SKM-1 treated with dmso at 0.1 percent for 144 hours (cell line): ENCODE measurements around the gene INPP5D.
"Not testable (repeated sequence)": the region's sequence is repeated elsewhere in the genome, so short reads cannot be mapped to it uniquely, and the experiment has no call there.

ENCODE experiments used
- DNase-seq: peaks from one replicate; lab custom pipeline; 2025; ENCODE audit not compliant: unreplicated experiment; lab: John Stamatoyannopoulos, UW

The INPP5D gene

GRCh38 chr2:233052517-233052916, 7.6 kb upstream of the INPP5D start:
- not testable (repeated sequence) for DNase-seq

GRCh38 chr2:233053928-233054784, 6.0 kb upstream of the INPP5D start:
- DNase-seq = peak; percentile 28

DNA sequence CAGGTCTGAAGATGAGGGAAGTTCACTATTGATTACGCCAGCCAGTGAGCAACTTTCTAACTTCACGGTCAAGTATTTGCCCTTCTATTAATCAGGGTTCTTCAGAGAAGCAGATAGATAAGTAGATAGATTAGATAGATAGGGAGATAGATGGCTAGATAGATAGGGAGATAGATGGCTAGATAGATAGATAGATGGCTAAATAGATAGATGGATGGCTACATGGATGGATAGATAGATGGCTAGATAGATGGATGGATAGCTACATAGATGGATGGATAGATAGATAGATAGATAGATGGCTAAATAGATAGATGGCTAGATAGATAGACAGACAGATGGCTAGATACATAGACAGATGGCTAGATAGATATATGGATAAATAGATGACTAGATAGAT, 4.8 kb upstream of the INPP5D start:
- DNase-seq = no peak

GRCh38 chr2:233056961-233057605, 3.1 kb upstream of the INPP5D start:
- no peak for DNase-seq

GRCh38 chr2:233058717-233059546, 1.2 kb upstream of the INPP5D start:
- no peak for DNase-seq

GRCh38 chr2:233059547-233059796, 670 bp upstream of the INPP5D start:
- no peak for DNase-seq

GRCh38 chr2:233060501-233060979, 398 bp downstream of the INPP5D start:
- no peak for DNase-seq

DNA sequence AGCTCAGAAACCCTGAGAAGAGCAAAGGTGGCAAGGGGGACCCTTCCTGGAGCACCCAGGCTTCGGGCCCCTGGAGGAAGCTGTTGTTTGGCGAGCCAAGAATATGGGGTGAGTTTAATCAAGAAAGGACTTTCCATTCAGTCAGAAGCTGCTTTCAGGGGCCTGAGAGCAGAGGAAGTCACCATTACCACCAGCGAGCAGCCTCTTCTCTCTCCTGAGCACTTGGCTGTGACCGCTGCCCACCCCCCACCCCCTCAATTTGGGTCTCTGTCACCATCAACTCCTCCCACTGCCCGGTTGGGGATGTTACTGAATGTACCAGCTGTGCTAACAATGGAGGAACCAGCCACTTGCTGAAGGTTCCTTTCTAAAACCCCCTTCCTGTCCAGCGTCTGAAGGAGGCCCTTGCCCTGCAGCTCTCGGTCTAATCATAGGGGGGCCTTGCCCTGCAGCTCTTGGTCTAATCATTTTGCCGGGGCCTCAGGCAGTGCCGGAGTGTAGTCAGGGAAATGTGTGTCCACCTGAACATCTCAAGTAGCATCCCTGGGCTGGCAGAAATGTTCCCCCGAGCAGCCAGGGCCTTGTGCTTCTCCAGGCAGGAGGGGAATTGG, 943 bp downstream of the INPP5D start:
- DNase-seq = peak; percentile 22

GRCh38 chr2:233061591-233062450, 1.7 kb downstream of the INPP5D start:
- DNase-seq = peak; percentile 25

DNA sequence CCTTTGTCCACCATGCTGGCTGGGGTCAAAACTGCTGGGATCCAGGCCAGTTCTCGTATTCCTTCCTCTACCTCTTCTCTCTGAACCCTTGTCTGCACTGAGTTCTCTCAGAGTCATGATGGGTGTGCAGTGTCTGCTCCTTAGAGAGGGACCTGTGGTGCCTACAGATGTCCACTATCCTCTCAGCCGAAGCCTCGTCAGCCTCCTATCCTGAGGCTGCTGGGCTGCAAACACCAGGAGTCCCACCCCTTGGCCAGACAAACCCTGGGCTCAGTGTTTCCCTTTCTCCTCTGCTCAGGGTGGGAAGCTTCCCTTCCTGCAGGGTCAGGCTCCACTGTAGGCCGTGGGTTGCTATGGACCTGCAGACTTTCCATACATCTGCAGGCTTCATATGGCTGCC, 2.3 kb downstream of the INPP5D start:
- no peak for DNase-seq

GRCh38 chr2:233062946-233063268, 2.8 kb downstream of the INPP5D start:
- DNase-seq = no peak

DNA sequence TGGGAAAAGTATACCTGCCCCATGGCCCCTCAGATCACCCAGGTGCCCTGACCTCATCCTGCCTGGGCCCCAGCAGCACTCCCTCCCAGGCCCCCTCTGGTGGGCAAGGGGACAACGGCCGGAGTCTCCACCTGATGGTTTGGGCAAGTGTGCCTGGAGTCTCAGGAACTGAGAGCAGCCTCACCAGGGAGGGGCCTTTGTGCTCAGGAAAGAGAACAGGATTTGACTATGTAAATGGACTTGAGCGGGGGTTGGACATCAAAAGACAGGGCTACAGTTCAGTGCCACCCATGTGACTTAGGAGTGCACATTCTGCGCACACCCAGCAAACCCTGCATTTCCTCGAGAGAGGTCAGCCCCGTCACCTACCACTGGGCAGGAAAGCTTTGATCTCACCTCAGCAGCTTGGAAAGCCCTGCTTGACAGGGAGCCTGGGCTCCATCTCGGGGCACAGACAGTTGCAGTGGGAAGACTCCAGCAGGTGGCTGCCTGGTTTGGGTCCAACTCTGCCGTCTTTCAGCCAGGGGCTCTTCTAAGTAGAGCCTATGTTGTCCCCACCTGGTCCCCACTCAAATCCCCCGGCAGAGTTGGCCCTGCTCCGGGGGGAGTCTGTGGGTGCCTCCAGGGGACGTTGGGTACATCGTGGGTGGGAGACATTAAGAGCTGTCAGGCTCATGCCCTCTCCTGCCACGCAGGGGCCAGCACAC, 3.3 kb downstream of the INPP5D start:
- DNase-seq = no peak

DNA sequence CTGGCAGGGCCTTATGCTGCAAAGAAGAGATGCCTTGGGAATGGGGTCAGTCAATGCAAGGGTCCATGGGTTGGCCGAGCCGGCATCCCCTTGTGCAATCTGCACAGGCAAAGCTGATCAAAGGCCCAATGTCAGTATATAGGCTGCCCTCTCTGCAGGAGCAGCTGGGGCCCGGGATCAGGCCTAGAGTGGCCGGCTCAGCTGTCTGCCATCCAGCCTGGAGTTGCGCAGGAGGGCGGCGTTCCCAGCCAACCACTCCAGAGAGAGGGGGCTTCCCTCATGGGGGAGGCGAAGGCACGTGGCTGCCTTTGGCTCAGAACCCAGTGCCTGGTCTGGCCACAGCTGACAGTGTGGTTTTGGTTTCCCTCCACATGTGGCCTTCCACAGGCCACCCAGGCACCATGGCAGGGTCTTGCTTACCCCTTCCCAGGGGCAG, 3.9 kb downstream of the INPP5D start:
- no peak for DNase-seq

DNA sequence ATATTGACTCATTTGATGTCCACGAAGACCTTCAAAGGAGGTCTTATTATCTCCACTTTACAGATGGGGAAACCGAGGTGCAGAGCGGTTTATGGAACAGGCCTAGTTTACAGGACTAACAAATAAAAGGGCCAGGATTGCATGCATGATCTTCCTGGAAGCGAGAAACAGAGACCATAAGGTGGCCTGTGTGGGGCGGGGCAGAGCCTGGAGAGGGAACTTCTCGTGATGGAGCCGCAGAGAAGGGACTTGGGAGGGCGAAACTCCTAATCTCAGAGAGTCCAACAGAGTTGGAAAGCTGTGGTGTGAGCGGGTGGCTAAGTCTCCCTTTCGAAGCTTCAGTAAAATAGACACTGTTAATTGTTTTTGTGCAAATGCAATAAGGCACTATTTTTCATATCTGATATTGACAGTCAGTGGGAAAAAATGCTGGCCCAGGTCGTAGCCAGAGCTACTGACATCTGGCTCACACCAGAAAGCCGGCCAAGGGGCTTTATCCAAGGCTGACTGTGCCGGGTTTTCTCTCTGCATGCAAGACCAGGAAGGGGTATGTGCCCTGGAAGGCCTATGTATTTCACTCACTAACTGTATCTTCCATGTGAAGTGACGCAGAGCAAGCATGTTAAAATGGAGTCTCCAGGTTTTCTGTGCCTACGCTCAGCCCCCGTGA, 4.5 kb downstream of the INPP5D start:
- no peak for DNase-seq

GRCh38 chr2:233065200-233065589, 5.1 kb downstream of the INPP5D start:
- DNase-seq = not testable (repeated sequence)

GRCh38 chr2:233065954-233066470, 5.9 kb downstream of the INPP5D start:
- no peak for DNase-seq

GRCh38 chr2:233068762-233069418, 8.7 kb downstream of the INPP5D start:
- no peak for DNase-seq

DNA sequence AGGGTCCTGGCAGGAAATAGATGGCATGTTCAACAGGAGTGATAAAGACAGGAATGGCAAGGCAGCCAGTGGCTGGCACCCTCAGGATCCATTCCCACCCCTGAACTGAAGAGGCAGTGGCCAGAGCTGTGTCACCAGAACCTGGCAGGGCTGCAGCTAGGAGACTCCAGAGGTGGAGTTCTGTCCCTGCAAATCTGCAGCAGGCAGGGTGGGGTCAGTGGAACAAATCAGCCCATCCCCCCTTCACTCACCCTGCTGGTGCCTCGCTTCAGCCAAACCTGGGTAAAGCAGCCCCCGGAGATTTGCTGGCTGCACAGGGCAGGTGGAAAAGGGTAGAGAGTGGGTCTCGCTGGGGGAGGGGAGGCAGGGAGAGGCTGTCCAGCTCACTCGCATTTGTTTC, 12.7 kb downstream of the INPP5D start:
- no peak for DNase-seq

- DNase-seq = no peak
Observed at GRCh38 chr2:233074106-233074505, 14.0 kb downstream of the INPP5D start.
